ENCODE results near the gene ERMP1.
"Not testable (repeated sequence)": the region's sequence is repeated elsewhere in the genome, so short reads cannot be mapped to it uniquely, and the experiment has no call there.

The ERMP1 gene

DNA sequence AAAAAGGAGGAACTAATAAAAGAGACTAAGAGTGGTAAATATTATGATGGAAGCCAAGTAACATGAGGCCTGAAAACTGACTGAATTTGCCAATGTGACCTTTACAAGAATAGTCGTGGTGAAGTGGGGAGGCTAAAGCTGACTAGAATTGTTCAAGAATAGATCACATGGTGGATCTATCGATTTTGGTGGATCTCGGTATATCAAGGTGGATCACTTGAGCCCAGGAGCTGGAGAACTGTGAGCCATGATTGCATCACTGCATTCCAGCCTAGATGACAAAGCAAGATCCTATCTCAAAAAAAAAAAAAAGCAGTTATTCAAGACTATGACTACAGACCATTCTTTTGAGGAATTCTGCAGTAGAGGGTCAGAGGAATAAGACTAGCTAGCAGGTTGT lies 15.1 kb downstream of the ERMP1 start:
- DNase-seq, result no peak

DNA sequence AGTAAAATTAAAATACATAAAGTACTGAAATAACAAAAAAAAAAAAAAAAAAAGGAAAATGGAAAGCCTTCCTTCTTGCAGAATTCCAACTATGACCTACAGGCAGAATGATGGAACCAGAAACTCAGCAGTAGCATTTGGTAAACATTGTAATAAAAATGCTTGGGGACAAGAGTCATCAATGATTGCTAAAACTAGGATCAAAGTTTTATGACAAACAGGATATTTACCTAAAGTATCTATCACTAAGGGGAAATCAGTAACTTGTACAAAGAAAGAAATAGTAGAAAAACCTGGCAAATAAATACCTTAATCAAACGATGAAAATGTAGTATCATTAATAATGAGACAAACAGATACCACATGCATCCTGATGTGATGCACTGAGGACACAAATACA lies 17.5 kb downstream of the ERMP1 start:
- DNase-seq, result no peak

GRCh38 chr9:5813824-5814223 lies 19.1 kb downstream of the ERMP1 start:
- DNase-seq, result no peak

GRCh38 chr9:5811751-5812150 lies 21.2 kb downstream of the ERMP1 start:
- DNase-seq, result no peak

- no peak for DNase-seq
These were observed 27.4 kb downstream of the ERMP1 start for GRCh38 chr9:5805478-5805877.

DNA sequence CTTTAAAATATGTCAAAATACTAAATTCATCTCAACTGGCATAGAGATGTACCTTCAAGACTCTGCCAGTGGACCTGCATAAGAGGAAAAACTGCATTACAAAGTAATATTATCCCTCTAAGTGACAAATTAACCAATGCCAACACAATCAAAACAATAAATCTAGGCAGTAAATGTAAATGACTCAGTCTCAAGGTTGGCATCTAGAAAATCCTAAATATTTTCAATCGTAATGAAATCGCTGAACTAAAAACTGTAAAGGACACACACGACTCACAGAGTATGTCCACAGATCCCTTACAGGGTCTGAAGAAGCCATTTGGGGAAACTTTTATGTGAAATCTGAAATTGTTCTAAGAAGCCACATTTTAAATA lies 31.2 kb downstream of the ERMP1 start:
- DNase-seq, result no peak

GRCh38 chr9:5800969-5801738 lies 31.8 kb downstream of the ERMP1 start:
- DNase-seq, result no peak

- DNase-seq, result not testable (repeated sequence)
These were observed 32.5 kb downstream of the ERMP1 start for GRCh38 chr9:5800378-5800777.

DNA sequence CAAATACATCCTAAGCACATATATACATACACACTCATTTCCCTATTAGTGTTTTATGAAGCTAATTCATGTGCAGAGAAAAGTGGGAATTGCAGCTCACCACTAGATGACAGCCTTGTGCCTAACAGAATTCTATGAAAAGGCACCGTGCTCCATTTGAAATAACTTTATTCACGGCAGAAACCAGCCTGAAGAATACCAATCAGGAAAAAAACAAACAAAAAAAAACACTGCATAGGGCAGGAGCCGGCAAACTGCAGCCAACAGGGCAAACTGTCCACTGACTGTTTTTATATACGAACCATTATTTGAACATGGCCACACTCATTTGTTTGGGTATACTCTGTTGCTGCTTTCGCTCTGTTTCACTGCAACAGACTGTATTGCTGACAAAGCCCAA lies 33.6 kb downstream of the ERMP1 start:
- DNase-seq, result no peak

DNA sequence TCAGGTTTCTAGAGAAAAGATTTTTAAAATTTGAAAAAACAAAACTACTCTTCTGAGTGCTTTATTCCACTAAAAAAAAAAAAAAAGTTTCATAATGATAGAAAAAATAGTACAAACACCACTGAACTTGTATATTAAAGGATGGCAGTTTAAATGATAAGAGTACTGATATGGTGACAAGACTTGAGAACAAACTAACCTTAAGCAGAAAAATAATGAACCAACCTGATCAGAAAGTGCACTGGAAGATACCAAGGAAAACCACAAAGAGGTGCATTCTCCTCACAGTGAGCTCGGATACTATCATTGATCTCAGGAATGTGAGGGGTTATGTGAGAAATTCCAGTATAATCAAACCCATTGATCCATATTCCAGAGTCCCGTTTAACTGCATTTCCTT lies 34.3 kb downstream of the ERMP1 start:
- no peak for DNase-seq

DNA sequence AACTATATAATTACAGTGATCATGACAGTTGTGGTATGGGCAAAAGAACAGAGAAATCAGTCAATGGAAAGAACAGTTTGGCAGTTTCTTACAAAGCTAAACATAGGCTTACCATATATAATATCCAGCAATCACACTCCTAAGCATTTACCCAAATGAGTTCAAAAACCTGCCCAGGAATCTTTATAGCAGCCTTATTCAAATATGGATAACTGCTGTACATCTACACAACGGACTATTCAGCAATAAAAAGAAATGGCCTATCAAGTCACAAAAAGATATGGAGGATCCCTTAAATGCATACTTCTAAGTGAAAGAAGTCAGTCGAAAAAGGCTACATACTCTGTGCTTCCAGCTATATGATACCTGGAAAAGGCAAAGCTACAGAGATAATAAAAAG lies 36.6 kb downstream of the ERMP1 start:
- no peak for DNase-seq

DNA sequence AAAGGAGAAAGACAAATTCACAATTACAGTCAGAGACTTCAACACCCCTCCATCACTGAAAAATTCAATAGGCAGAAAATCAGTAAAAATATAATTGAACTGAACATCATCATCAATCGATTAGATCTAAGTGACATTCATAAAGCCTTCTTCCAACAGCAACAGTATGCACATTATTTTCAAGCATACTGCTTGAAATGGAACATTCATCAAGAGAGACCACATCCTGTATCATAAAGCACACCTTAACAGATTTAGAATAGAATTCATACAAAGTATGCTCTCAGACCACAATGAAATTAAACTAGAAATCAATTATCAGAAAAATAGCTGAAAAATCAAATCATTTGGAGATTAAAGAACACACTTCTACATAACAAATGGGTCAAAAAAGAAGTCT lies 39.1 kb downstream of the ERMP1 start:
- DNase-seq, result no peak

- DNase-seq, result no peak
These were observed 41.0 kb downstream of the ERMP1 start for GRCh38 chr9:5791870-5792269.

DNA sequence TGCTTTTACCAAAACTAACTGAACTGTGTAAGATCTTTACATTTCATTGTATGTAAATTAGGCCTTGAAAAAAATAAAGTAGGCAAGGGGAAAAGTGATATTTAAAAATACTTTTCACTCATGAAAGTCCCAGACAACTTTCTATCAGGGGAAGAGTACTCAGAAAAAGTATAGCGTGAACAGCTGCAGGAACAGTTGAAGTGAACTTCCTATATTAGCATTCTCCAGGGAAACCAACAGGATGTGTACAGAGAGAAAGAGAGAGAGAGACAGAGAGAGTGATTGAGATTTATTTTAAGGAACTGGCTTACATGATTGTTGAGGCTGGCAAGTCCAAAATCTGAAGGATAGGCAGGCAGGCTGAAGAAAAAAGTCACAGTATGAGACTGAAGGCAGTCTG lies 42.0 kb downstream of the ERMP1 start:
- DNase-seq, result no peak

GRCh38 chr9:5789489-5789888 lies 43.4 kb downstream of the ERMP1 start:
- DNase-seq, result no peak

- DNase-seq, result no peak
These were observed 45.1 kb downstream of the ERMP1 start for GRCh38 chr9:5787759-5788302.

- DNase-seq, result no peak
These were observed 45.7 kb downstream of the ERMP1 start for GRCh38 chr9:5787220-5787619.

- DNase-seq, result no peak
These were observed 46.4 kb downstream of the ERMP1 start for GRCh38 chr9:5786370-5787127.

DNA sequence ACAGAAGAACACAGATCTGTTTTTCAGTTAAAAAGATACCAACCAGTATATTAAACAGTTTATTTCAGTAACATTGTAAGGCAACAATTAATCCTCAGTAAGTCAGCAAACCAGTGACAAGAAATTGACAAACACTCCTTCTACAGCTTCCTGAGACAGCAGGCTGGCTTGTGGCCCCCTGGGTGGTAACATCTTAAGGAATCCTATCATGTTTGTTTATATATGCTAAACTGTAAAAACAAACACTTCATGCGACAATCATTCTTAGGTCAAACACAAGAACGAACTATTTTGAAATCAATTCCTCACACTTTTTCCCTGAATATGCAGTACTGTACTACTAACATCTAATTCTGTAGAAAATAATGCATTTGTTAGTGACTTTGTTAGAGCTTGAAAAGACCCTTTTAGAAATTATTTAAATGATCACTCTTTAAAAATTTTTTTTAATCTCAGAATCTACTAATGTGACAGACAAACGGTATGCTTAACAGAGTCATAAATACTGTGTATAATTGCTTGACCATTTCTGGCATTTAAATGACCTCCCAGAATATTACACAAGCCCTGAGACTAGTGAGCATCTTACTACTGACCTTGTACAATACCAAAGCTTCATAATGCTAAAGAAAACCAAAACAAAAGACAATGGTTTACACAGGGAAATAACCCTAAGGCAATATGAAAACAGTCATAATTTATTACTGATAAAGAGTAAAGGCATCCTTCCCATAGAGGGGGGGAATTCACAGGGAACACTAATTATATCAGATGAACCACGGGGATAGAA lies 48.2 kb downstream of the ERMP1 start:
- DNase-seq, result no peak

DNA sequence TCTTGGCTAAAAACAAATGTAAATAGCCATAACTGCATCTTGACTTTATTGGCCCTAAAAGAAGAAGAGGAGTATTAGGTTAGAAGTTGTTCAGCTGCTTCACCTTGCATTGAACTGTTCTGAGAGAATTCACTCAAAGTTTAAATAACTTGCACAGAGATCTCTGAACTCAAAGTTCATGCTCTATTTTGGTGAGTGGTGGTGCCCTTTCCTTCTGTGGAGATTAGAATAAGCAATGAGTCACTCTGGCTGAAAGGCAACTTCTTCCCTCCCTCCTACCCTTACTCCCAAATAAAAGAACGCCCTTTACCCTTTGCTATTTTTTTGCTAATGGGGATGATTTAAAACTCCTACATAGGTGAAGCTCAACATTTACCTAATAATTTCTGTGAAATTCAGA lies 48.9 kb downstream of the ERMP1 start:
- DNase-seq, result no peak

DNA sequence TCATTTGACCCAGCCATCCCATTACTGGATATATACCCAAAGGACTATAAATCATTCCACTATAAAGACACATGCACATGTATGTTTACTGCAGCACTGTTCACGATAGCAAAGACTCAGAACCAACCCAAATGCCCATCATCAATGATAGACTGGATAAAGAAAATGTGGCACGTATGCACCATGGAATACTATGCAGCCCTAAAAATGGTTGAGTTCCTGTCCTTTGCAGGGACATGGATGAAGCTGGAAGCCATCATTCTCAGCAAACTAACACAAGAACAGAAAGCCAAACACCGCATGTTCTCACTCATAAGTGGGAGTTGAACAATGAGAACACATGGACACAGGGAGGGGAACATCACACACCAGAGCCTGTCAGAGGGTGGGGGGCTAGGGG lies 49.5 kb downstream of the ERMP1 start:
- not testable (repeated sequence) for DNase-seq

- DNase-seq, result not testable (repeated sequence)
These were observed 53.2 kb downstream of the ERMP1 start for GRCh38 chr9:5779705-5780218.

DNA sequence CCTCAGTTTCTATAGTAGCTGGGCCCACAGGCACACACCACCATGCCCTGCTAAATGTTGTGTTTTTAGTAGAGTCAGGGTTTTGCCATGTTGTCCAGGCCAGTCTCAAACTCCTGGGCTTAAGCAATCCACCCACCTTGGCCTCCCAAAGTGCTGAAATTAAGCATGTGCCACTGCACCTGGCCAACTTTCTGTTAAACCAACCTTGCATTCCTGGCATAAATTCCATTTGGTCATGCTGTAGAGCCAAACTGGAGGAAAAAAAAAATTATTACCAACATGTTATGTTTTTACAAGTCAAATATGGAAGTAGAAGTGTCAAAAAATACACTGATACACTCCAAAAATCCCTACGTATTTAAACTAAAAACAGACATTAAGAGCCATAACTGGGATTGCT lies 54.1 kb downstream of the ERMP1 start:
- no peak for DNase-seq

All from stimulated activated CD4-positive, alpha-beta T cell treated with anti-CD3 and anti-CD28 coated beads, Interleukin-4, amount 100 ng/mL, for 1 hour (primary cell).